ENCODE data around the gene RBBP6.
"Not testable (repeated sequence)": the region's sequence is repeated elsewhere in the genome, so short reads cannot be mapped to it uniquely, and the experiment has no call there.

Gene RBBP6

GRCh38 chr16:24539295-24539849 lies at the start of gene RBBP6:
Gene RBBP6 (plus strand): TSS chr16:24539566. CDS start chr16:24540627, 1,061 bp downstream.
- DNase-seq: peak; percentile 81

- DNase-seq: no peak
These were observed 48.5 kb upstream of the RBBP6 start for GRCh38 chr16:24490866-24491265.

- DNase-seq: no peak
These were observed 47.6 kb upstream of the RBBP6 start for GRCh38 chr16:24491731-24492130.

- no peak for DNase-seq
These were observed 45.5 kb upstream of the RBBP6 start for GRCh38 chr16:24493821-24494220.

- not testable (repeated sequence) for DNase-seq
These were observed 44.2 kb upstream of the RBBP6 start for GRCh38 chr16:24495207-24495606.

GRCh38 chr16:24497440-24497839 lies 41.9 kb upstream of the RBBP6 start:
- DNase-seq: no peak

GRCh38 chr16:24499193-24499814 lies 40.1 kb upstream of the RBBP6 start:
- peak; percentile 2 for DNase-seq

- peak; percentile 47 for DNase-seq
These were observed 34.7 kb upstream of the RBBP6 start for GRCh38 chr16:24504472-24505345.

GRCh38 chr16:24505959-24506358 lies 33.4 kb upstream of the RBBP6 start:
- DNase-seq: no peak

GRCh38 chr16:24507959-24508480 lies 31.3 kb upstream of the RBBP6 start:
- no peak for DNase-seq

GRCh38 chr16:24508614-24509013 lies 30.8 kb upstream of the RBBP6 start:
- DNase-seq: no peak

- DNase-seq: no peak
These were observed 29.8 kb upstream of the RBBP6 start for GRCh38 chr16:24509536-24509935.

GRCh38 chr16:24511174-24511573 lies 28.2 kb upstream of the RBBP6 start:
- DNase-seq: no peak

- no peak for DNase-seq
These were observed 27.6 kb upstream of the RBBP6 start for GRCh38 chr16:24511792-24512191.

- no peak for DNase-seq
These were observed 25.3 kb upstream of the RBBP6 start for GRCh38 chr16:24514096-24514495.

GRCh38 chr16:24515186-24515585 lies 24.2 kb upstream of the RBBP6 start:
- no peak for DNase-seq

GRCh38 chr16:24516900-24517669 lies 22.3 kb upstream of the RBBP6 start:
- DNase-seq: peak; percentile 61

GRCh38 chr16:24518498-24518897 lies 20.9 kb upstream of the RBBP6 start:
- DNase-seq: no peak

GRCh38 chr16:24520983-24521382 lies 18.4 kb upstream of the RBBP6 start:
- DNase-seq: no peak

GRCh38 chr16:24522751-24523150 lies 16.6 kb upstream of the RBBP6 start:
- no peak for DNase-seq

- no peak for DNase-seq
These were observed 15.8 kb upstream of the RBBP6 start for GRCh38 chr16:24523569-24523968.

GRCh38 chr16:24524855-24525677 lies 14.3 kb upstream of the RBBP6 start:
- no peak for DNase-seq

Data from NCI-H1694 treated with DMSO at 0.1 percent for 48 hours (cell line).